Ramos (cell line): ENCODE results near the gene FEV.

Experiments used
- in situ Hi-C: fragments of 300-500 bp; cut with MboI; formaldehyde crosslinking; loops from one replicate; pipeline ENCODE4 v1.14.3; 2022; ENCODE audit warnings: low sequenced_read_pairs; ENCODE audit not compliant: unreplicated experiment

The FEV gene

GRCh38 chr2:218995972-218996711, 11.2 kb upstream of the FEV start:
- in situ Hi-C loops, result no loop called here

- in situ Hi-C loops, result no loop called here
Observed at GRCh38 chr2:218995561-218995960, 10.6 kb upstream of the FEV start.

DNA sequence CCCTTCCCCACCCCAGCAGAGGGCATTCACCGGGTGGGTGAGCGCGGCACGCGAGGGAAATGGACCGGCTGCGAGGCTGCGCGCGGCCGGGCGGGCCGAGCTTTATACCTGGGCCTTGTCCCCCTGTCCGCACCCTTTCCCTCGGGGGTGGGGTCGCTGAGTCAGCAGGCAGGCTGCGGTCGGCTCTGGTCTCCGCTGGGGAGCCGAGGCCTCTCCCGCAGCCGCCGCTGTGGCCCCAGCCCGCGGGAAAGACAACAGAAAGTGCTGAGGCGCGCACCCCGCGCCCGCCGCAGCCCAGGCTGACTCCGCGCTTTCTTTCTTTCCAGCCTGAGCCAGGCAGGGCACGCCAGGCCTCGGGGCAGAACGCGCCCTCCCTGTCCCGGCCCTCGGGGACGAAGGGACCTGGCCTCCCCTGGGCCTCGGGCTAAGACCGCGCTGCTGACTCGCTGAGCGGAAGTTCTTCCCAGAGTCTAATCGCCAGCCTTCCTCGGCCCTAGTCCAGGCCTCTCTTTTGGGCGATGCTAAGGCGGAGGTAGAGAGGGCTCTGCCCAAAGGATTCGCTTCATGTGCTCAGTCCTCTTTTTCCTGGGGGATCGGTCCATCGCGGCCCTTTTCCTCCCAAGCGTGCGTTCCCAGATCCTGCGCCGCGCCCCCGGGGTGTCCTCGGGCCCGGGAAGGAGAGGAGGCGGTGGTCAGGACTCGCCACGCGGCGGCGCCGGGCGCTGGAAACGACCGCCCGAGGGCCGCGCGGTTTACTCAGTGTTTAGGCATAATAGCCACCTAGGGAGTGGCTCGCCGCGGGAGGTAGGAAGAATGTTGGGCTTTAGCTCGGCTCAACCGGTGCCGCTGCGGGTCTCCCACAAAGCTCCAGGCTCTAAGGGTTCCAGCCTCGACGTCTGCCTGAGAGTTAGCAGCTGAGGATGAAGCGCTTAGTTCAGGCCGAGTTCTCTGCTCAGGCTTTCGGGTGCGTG, 8.6 kb upstream of the FEV start, which contains the start of gene CRYBA2:
Gene CRYBA2 (minus strand): TSS at position 78 of the 971 bp plus-strand sequence. CDS start 246 bp downstream, outside the sequence.
- in situ Hi-C loops, result no loop called here

GRCh38 chr2:218992703-218993344, 7.8 kb upstream of the FEV start:
- in situ Hi-C loops, result no loop called here

DNA sequence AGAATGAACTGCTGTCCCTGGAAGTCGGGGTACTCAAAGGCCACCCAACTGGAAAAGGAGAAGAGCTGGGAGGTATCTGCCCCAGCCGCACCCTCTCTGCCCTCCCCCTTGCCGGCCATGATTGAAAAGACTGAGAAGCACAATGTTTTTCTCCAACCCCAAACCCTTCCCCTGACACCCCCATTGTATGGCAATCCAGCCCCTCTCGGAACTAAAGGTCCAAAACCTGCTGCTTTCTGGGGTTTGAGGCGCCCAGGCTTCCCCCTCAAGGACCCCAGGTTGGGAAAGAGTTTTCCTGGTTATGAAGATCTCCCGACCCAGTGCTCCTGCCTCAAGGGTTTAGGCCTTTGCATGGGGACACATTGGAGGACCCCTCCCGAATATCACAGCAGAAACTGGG, 7.2 kb upstream of the FEV start:
- in situ Hi-C loops, result no loop called here

DNA sequence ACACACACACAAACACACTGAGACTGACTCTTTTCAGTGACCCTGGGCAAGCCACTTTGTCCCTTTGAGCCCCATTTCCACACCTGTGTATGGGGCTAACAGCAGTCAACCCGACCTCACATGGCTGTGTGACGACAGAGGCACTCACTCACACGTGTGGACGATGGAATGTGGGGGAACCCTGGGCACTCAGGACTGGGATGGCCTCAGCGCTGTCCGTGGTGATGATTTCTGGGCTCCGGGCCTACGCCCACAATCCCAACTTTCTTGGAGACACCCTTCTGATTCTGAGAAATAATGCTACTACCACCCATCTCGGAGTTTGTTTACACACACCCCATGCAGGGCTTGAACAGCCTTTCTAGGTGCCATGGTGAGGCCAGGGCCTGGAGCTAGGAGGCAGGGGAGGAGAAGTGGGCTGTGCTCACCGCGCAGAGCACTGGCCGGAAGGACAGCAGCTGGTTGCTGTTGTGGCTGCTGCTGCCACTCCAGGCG, 6.7 kb upstream of the FEV start:
- in situ Hi-C loops, result no loop called here

- in situ Hi-C loops, result no loop called here
Observed at GRCh38 chr2:218990612-218991011, 5.6 kb upstream of the FEV start.

- in situ Hi-C loops, result no loop called here
Observed at GRCh38 chr2:218990052-218990451, 5.1 kb upstream of the FEV start.

DNA sequence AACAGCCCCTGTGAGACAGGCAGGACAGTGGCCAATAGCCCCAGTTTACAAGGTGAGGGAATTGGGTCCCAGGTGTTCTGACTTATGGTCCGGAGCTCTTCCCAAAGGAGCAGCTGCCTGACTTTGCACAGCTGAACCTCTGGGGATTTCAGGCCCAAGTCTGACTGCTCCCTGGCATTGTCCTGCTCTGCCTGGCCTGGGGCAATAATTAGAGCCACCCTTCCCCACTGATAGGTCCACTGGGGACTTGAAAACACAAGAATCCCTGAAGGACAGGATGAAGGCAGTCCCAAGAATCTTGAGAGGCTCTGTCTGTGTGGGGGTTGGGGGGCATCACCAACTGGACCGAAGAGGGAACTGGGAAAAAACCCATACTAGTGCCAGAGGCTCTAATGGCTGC, 3.7 kb upstream of the FEV start:
- in situ Hi-C loops, result no loop called here

- in situ Hi-C loops, result no loop called here
Observed at GRCh38 chr2:218988164-218988563, 3.2 kb upstream of the FEV start.

DNA sequence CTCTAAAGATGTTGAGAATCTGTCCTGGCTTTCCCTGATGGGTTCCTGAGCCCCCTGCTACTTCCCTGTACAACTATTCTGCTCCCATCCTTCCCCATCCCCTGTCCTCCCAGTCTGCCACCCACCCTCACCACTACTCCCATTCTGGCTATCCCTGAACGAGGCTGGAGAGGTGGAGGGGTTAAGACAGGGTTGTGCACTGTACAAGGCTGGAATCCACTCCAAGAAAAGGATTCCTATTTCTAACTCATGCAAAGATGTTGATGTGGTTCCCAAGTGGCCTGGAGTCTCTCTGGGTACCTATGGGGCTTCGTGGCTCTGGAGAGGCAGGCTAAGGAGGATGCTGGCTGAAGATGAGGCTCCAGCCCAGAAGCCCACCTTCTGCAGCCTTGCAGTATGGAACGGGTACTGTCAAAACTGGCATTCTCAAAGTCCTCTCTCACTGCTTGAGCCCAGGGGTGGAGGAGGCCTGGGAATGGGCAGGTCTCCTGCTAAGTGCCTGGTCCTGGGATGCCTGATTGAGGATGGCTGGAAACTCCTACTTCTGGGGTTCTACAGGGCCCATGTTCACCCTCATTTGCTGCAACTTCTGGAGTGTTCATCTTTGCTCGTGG, 1.3 kb upstream of the FEV start:
- in situ Hi-C loops, result no loop called here

GRCh38 chr2:218985325-218986091, 524 bp upstream of the FEV start:
- in situ Hi-C loops, result no loop called here

DNA sequence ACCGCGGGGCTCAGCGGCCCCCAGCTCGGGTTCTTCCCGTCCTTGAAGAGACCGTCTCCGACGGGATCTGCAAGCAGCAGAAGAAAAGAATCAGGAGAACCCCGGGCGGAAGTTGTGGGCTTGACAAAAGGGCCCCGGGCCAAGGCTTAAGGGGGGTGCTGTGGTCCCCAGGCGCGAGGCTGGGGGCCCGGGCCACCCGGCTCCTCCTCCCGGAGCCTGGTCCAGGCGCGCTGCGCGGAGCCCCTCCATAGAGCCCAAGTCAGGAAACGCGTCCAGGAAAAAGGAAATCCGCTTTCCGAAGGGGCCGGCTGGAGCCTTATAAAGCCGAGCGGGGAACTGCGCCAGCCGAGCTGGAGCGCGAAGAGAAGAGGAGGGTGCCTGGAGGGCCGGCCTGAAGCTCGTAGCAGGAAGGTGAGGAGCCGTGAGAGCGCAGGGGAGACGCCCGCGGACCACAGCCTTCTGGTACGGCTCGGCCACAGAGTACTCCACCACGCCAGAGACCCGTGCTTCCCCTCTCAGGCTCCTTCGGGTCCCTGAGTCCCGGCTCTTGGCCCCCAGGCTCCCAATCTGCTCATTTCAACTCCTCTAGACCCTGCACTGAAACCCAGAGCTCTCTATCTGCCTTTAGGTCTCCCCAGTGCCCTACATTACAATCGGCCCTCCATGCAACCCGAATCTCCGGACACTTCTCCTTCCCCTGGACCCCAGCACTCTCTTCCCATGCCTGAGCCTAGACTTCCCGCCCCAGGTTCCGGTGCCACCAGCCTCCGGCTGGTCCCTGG, 554 bp downstream of the FEV start:
- in situ Hi-C loops, result no loop called here

DNA sequence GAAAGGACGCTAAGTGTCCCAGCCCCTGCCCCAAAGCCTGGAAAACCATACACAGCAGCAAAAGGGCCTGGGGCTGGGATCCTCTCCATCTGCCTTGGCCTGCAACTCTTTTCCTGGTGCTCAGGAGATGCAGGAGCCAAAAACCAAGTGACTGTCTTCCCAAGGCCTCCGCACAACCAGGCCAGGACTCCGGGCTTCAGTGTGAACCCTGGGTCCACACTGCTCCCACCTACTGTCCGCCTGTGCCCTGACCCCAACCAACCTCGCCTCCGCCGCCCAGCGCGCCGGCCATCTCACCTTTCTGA, 1.1 kb downstream of the FEV start:
- in situ Hi-C loops, result no loop called here

DNA sequence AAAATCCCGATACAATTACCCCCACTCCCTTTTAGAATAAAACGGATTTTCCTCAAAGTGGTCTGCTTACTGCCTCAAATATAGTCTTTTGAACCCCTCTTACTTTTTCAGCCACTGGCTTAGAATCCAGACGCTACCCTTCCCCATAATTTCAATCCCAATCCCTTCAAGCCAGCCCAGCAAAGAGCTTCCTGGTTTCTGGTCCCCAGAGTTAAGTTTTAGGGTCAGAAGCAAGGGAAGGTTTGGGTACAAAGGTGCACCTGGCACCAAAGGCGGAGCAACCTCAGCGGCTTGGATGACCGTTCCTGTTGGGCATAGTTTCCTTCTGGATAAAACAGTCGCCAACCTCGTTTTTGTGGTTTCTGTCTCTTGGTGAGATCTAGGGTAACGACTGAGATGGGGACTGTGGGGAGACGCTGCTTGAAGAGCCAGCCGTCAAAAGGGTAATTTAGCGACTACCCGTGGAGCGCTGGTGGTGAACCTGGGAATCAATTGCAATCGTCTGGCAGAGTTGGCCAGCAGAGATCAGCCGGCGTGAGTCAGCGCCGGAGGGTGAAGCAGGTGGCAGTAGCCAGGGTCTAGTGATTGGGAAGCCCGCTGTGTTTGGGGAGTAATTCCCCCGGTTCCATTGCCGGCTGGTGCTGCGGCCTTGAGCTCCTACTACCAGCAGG, 1.6 kb downstream of the FEV start:
- in situ Hi-C loops, result no loop called here

GRCh38 chr2:218982586-218983262, 2.3 kb downstream of the FEV start:
- in situ Hi-C loops, result no loop called here

DNA sequence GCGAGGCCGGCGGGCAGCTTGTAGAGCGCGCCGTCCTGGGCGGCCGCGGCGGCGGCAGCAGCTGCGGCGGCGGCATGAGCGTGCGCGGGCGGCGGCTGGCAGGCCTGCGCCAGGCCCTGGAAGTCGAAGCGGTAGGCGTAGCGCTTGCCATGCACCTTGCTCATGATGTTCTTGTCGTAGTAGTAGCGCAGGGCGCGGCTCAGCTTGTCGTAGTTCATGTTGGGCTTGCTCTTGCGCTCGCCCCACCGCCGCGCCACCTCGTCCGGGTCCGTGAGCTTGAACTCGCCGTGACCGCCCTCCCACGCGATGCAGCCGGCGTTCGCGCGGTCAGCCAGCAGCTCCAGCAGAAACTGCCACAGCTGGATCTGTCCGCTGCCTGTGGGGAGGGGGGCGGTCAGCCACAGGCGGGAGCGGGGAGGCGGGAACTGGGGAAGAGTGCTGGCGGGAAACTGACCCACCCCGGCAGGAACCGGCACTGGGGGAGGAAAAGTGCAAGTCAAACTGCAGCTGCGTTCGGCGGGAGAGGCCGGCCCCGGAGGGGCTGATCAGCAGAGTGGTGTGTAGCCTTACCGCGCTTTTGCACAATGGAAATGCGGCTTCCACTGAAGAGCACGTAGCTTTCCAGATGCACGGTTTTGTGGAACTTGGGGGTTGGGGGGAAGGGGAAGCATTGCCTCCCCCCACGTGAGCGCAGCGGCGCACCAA, 3.0 kb downstream of the FEV start:
- in situ Hi-C loops, result no loop called here
